HG03060 (cell line): ENCODE measurements around the gene DNAH10.

Source experiments
- ATAC-seq: cut with Tn5 transposase; IDR thresholded peaks from one replicate; pipeline ENCODE4 v1.9.1; 2021; ENCODE audit warnings: low read depth, moderate number of reproducible peaks; ENCODE audit not compliant: unreplicated experiment

The DNAH10 gene

GRCh38 chr12:123928274-123928865, 166.3 kb downstream of the DNAH10 start:
- ATAC-seq = no peak

DNA sequence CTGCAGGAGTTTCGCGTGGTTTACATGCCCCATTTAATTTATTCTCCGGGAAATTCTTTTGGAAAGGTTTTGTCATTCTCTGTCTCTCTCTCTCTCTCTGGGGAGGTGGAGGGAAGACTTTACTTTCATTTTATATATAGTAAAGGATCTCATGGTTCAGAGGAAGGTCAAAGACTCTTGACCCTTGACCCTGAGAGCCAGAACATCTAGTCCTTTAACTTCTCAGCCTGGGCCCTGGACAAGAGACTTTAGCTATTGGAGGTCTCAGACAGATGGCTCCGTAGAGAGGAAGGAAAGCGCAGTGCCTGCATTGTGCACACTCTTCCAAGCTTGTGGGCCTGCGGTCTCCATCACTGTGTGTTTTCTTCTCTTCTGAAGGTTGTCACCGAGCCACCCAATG, 166.8 kb downstream of the DNAH10 start:
- ATAC-seq = no peak

GRCh38 chr12:123929946-123930583, 168.0 kb downstream of the DNAH10 start:
- ATAC-seq = no peak

- ATAC-seq = no peak
Measured at GRCh38 chr12:123931686-123932321, 169.7 kb downstream of the DNAH10 start.

DNA sequence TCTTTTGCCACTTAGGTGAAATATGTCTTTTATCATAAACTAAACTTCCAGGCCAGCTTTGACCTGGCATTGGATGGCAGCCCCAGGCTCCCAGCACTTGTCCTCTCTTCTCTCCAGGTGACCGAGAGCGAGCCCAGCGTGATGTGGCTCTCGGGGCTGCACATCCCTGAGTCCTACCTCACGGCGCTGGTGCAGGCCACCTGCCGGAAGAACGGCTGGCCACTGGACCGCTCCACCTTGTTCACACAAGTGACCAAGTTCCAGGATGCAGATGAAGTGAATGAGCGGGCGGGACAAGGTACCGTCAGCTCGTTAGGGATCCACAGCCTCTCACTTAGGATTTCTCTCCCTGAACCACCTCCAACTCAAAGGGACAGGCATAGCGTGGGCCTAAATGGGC, 171.1 kb downstream of the DNAH10 start:
- ATAC-seq = no peak

DNA sequence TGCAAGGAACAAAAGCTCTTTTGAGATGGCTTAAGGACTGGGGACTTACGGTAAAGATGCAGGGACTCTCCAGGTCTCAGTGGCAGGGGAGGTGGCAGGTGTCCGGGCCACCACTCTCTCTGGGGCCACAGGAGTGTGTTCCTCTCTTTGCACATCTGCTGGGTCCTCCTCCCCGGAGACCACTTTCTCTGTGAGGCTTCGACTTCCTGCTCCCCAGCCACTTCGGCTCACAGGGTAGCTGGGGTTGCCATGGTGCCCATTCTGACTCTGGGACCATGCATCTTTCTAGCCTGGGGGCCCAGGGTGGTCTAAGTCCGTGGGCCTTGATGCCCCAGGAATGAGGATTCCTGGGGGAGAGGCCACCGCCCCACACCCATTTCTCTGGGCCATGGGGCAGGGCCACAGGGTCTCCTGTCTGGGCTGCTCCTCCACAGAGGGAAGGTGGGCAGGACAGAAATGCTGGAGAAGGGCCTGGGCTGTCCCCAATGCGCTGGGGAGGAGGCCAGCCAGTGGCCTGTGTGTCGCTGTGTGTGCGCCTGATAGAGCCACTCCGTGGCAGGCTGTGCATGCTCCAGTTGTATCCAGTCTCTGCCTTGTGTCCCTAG, 172.0 kb downstream of the DNAH10 start:
- ATAC-seq = no peak

DNA sequence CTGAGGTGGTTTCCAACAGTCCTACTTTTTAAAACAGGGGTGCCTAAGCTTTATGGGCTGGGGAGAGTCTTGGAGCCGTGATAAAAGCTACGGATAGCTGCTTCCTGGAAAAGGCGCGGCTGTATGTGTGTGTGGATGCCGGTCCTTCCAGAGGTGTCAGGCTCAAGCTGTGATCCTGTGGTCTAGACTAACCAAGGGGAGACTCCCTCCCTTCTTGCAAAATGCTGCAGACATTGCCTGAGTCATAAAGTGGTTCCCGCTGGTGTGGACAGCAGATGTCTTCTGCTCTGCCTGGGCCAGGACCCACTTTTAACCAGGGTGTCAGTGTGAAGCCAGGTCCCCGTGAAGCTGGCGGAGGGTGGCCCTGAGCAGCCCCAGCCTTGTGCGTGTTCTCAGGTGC, 172.7 kb downstream of the DNAH10 start:
- ATAC-seq = no peak

DNA sequence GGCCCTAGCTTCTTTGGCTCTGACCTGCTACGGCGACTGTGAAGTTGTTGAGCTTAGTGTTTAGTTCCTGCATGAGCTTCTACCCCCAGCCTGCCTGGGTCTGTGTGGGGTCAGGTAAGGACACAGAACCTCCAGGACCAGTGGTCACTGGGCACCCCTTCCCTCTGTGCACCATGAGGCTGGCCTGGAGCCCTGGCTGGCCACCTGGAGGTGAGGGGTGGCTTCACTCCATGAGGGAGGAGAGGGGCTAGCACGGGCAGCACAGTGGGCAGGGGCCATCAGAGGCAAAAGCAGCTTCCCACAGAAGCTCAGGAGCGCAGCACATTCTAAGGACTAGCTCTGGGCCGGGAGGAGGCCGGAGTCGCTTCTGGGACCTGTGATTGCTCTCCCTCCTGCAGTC, 173.9 kb downstream of the DNAH10 start:
- ATAC-seq = no peak

DNA sequence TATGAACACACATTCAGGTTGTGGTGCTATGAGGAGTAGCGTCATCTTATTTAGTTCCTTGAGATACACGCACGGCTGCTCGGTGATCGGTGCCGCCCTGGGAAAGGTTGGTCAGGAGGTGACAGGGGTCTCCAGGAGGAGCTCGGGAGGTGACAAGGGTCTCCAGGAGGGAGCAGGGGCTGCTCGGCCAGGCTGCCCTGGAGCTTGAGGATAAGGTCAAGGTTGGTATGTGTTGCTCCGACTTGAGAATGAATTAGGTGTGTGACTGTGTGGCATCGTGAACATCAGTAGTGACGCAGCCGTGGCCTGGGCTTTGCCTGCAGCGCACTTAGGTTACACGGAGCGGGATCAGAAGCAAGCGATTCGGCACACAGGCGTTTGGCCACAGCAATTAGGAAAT, 174.4 kb downstream of the DNAH10 start:
- no peak for ATAC-seq

DNA sequence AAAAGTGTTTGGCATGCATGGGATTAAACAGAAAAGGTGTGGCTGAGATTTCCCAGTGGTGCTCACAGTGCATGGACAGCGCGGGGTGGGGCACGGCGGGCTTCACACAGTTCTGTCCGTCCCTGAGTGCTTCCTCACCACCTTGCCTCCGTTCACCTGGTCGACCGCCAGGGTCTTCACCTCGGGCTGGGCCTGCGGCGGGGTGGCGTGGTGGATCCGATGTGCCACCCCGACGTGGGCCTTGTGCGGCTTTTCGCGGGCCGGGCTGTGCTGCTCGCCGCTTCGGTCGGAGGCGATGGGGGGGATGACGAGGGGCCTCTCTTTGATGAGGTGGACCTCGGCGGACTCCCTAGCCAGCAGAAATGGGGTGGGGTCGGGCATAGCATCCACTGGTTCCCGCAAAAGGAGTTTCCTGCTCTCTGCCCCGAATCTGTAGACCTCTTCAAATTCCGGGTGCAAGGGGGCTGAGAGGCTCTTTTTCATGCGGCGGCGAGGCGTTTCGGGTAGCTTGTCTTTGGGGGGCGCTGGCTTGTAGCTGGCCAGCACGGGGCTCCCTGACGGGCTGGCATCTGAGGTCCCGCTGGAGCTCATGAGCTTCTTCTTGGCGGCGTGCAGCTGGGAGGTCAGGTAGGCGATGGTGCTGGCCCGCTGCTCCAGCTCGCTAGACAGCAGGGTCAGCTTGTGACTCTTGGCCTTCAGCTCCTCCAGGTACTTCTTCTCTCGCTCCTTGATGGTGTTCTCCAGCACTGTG, 175.0 kb downstream of the DNAH10 start:
- no peak for ATAC-seq

GRCh38 chr12:123937707-123938591, 175.8 kb downstream of the DNAH10 start:
- ATAC-seq = no peak

DNA sequence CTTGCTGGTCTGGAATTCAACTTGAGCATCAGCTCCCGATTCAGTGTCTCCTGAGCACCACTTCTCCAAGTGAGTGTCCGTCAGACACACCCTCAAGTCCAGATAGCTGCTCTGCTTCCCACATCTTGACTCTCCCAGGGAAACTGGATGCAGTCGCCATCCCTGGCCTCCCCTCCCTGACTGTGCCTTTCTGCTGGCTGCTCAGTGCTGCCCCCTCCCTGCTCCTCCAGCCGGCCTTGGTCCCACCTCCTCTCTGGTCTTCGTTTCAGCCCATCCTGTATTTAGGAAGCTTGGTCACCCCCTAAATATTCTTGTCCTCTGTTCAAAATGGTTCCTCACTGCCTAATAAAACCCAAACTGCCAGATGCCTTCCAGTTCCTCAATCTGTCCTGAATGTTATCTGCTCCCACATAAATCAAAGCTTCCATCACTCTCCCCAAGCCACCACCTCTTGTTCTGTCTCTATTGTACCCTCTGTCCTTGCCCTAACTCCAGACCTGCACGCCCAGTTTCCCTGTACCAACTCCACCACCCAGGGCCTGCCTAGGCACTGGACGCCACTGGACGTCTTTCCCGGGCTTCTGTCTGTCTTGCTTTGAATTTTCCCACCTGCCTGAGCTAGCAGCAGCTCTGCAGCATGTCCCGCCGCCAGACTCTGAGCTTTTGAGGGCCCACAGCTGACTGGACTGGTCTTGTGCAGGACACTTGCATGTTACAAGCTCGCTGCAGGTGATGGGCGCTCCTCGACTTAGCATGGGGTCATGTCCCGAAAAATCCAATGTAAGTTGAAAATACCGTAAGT, 176.8 kb downstream of the DNAH10 start:
- ATAC-seq = no peak

GRCh38 chr12:123939716-123940626, 177.9 kb downstream of the DNAH10 start:
- no peak for ATAC-seq

DNA sequence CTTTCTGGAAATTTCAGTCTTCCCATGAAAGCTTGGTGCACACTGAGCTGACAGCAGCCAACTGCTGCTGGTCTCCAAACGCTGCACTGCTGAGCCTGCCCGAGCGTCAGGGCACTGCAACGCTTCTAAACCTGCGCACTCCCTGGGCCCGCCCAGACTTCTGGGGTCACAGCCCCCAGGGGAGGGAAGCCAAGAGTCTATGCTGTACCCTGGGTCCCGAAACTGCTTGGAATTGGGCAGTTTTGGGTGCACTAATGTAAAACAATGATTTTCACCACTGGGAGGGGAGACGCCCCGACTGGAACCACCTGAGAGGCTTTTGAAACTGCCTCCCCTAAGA, 178.5 kb downstream of the DNAH10 start:
- ATAC-seq = no peak

GRCh38 chr12:123941000-123941399, 178.9 kb downstream of the DNAH10 start:
- no peak for ATAC-seq

- ATAC-seq = no peak
Measured at GRCh38 chr12:123941624-123942237, 179.6 kb downstream of the DNAH10 start.

- no peak for ATAC-seq
Measured at GRCh38 chr12:123942238-123942653, 180.1 kb downstream of the DNAH10 start.
